CD14-positive monocyte (primary cell): ENCODE data around the gene PLOD2. TPM values are rescaled to one million over a fixed set of nuclear protein-coding genes. Genes with fewer than 3 reads are reported as not detected.

Experiments
- DNase-seq, 3 donors: peaks; one replicate each; pipeline ENCODE4 v3.0.0-alpha.2; 2011 to 2022
- H2AFZ ChIP-seq: 2 replicates; pipeline ENCODE4 v1.6.0; 2012; ENCODE audit warnings: mild to moderate bottlenecking, low read depth, low read length, inconsistent platforms; ENCODE audit not compliant: insufficient read depth, poor library complexity, severe bottlenecking
- H3K27ac ChIP-seq, 2 donors: 1 replicate in 1 of 2; 2 replicates in 1 of 2; pipeline ENCODE4 v1.5.1; 2012 to 2013; ENCODE audit warnings: low read length in 2 of 2, control low read depth in 1 of 2, inconsistent platforms in 1 of 2, low read depth in 1 of 2, mild to moderate bottlenecking in 1 of 2
- H3K27me3 ChIP-seq, 2 donors: one replicate each; pipeline versions ENCODE4 v1.6.0 to v1.6.1; 2011 to 2013; ENCODE audit warnings: low read length in 2 of 2; ENCODE audit not compliant: control insufficient read depth in 2 of 2, insufficient read depth in 2 of 2
- H3K36me3 ChIP-seq, 2 donors: replicated peaks in 1 of 2; 1 replicate in 1 of 2; 2 replicates in 1 of 2; pipeline versions ENCODE4 v1.5.1 to v1.6.1; 2012 to 2013; ENCODE audit warnings: low read length in 2 of 2, control low read depth in 1 of 2, inconsistent platforms in 1 of 2, mild to moderate bottlenecking in 1 of 2; ENCODE audit not compliant: insufficient read depth in 2 of 2, control insufficient read depth in 1 of 2
- H3K4me1 ChIP-seq, 2 donors: 1 replicate in 1 of 2; 2 replicates in 1 of 2; pipeline versions ENCODE4 v1.5.1 to v1.6.1; 2012 to 2013; ENCODE audit warnings: low read length in 2 of 2, control low read depth in 1 of 2, inconsistent platforms in 1 of 2, mild to moderate bottlenecking in 1 of 2, moderate library complexity in 1 of 2; ENCODE audit not compliant: insufficient read depth in 2 of 2, control insufficient read depth in 1 of 2
- H3K4me2 ChIP-seq: replicated peaks from 2 replicates; pipeline ENCODE3; 2012; ENCODE audit warnings: low read length, moderate library complexity, mild to moderate bottlenecking; ENCODE audit not compliant: poor library complexity, severe bottlenecking; ENCODE audit errors: extremely low read depth
- H3K4me3 ChIP-seq, 3 experiments: fragments of 200-600 bp in 1 of 3; sonication (generic) in 1 of 3; replicated peaks in 1 of 3; 1 replicate in 2 of 3; 2 replicates in 1 of 3; pipeline ENCODE4 v1.5.1; 2011 to 2013; ENCODE audit warnings: low read length in 3 of 3, mild to moderate bottlenecking in 3 of 3, control low read depth in 2 of 3, low read depth in 2 of 3, inconsistent platforms in 1 of 3, moderate library complexity in 1 of 3
- H3K79me2 ChIP-seq: 2 replicates; pipeline ENCODE4 v1.6.0; 2012; ENCODE audit warnings: mild to moderate bottlenecking, control low read depth, inconsistent platforms, low read length, moderate library complexity; ENCODE audit not compliant: insufficient read depth
- H3K9ac ChIP-seq: 2 replicates; pipeline ENCODE4 v1.6.0; 2017; ENCODE audit warnings: low read length, mild to moderate bottlenecking; ENCODE audit not compliant: insufficient read depth, poor library complexity, severe bottlenecking
- H3K9me3 ChIP-seq, 2 donors: replicated peaks in 1 of 2; 1 replicate in 1 of 2; 2 replicates in 1 of 2; pipeline versions ENCODE4 v1.5.1 to v1.6.1; 2012 to 2013; ENCODE audit warnings: low read length in 2 of 2, control low read depth in 1 of 2; ENCODE audit not compliant: control insufficient read depth in 1 of 2, insufficient read depth in 1 of 2
- H4K20me1 ChIP-seq: 2 replicates; pipeline ENCODE4 v1.6.0; 2012; ENCODE audit warnings: mild to moderate bottlenecking, low read length, control low read depth, moderate library complexity; ENCODE audit not compliant: insufficient read depth
- H3K27ac Mint-ChIP-seq, 7 donors: one replicate each; pipeline ENCODE4 v1.8.0; 2020; ENCODE audit warnings: mild to moderate bottlenecking in 7 of 7, mixed read lengths in 7 of 7, moderate library complexity in 6 of 7, inconsistent platforms in 2 of 7
- H3K27me3 Mint-ChIP-seq, 3 donors: one replicate each; pipeline ENCODE4 v1.8.0; 2021 to 2022; ENCODE audit warnings: low read depth in 3 of 3, mild to moderate bottlenecking in 3 of 3, mixed read lengths in 3 of 3, moderate library complexity in 3 of 3, inconsistent platforms in 1 of 3
- H3K36me3 Mint-ChIP-seq, 2 donors: one replicate each; pipeline ENCODE4 v1.8.0; 2020; ENCODE audit warnings: mixed read lengths in 2 of 2, inconsistent platforms in 1 of 2, mild to moderate bottlenecking in 1 of 2
- H3K4me1 Mint-ChIP-seq: one replicate; pipeline ENCODE4 v1.8.0; 2020; ENCODE audit warnings: mild to moderate bottlenecking, mixed read lengths
- H3K4me3 Mint-ChIP-seq, 2 donors: one replicate each; pipeline ENCODE4 v1.8.0; 2020; ENCODE audit warnings: mild to moderate bottlenecking in 2 of 2, mixed read lengths in 2 of 2, moderate library complexity in 1 of 2
- H3K9me3 Mint-ChIP-seq, 7 donors: one replicate each; pipeline ENCODE4 v1.8.0; 2020 to 2022; ENCODE audit warnings: mixed read lengths in 7 of 7, mild to moderate bottlenecking in 6 of 7, moderate library complexity in 6 of 7, inconsistent platforms in 2 of 7
- CTCF ChIP-seq: fragments of 200-600 bp; IDR thresholded peaks from one replicate; pipeline ENCODE4 v1.8.0; 2022; ENCODE audit warnings: antibody characterized with exemption, mild to moderate bottlenecking
- intact Hi-C, 2 donors: fragments of 100-400 bp; cut with micrococcal nuclease; formaldehyde crosslinking; loops; one replicate each; pipeline versions ENCODE4 v1.15.0 to v1.15.1; 2023
- polyA plus RNA-seq, 3 donors: library from polyadenylated mRNA; depleted of rRNA in 1 of 3; unstranded in 2 of 3; stranded (reverse) in 1 of 3; fragments of 300-500 nt in 2 of 3; fragments of >200 nt in 1 of 3; fragmentation: Illumina TruSeq in 2 of 3; gene quantifications; 1 replicate in 2 of 3; 2 replicates in 1 of 3; pipeline ENCODE4 v1.2.3, GENCODE V29; 2012 to 2021

The PLOD2 gene
- polyA plus RNA-seq, 3 donors: not detected

- intact Hi-C loops: no loop called here
- no peaks in the 10 kb centered on the region for H4K20me1 ChIP-seq
- no peak for TF ChIP-seq CTCF
- Mint-ChIP-seq H3K4me1 (no peaks in the 10 kb centered on the region), H3K27ac (no peak overlapping the region), H3K36me3 (no peaks in the 10 kb centered on the region), H3K9me3 (peaks cover 2 to 14% (median 7%) of the 10 kb centered on the region in 7 donors), H3K4me3 (no peak overlapping the region), H3K27me3 (no peaks in the 10 kb centered on the region)
- H3K9ac ChIP-seq: no peak overlapping the region
- no peak for DNase-seq
- H3K4me3 ChIP-seq: no peak overlapping the region
- peaks cover 0 to 13% of the 10 kb centered on the region in 2 donors for H3K9me3 ChIP-seq
- no peak overlapping the region for H3K4me2 ChIP-seq
- H3K36me3 ChIP-seq: no peaks in the 10 kb centered on the region
- H3K27ac ChIP-seq: no peak overlapping the region
- H3K27me3 ChIP-seq: no peaks in the 10 kb centered on the region
- H3K4me1 ChIP-seq: no peaks in the 10 kb centered on the region
- H2AFZ ChIP-seq: no peak overlapping the region
- no peaks in the 10 kb centered on the region for H3K79me2 ChIP-seq
Observed at GRCh38 chr3:146044046-146044445, 116.9 kb downstream of the PLOD2 start.

GRCh38 chr3:146040630-146041029 is 120.4 kb downstream of the PLOD2 start:
- no peaks in the 10 kb centered on the region for H3K79me2 ChIP-seq
- no peaks in the 10 kb centered on the region for H3K36me3 ChIP-seq
- DNase-seq: no peak
- Mint-ChIP-seq H3K27me3 (no peaks in the 10 kb centered on the region), H3K4me3 (no peak overlapping the region), H3K4me1 (no peaks in the 10 kb centered on the region), H3K9me3 (peaks cover 2 to 15% (median 7%) of the 10 kb centered on the region in 7 donors), H3K36me3 (no peaks in the 10 kb centered on the region), H3K27ac (no peak overlapping the region)
- no peak overlapping the region for H3K4me2 ChIP-seq
- no peak overlapping the region for H3K4me3 ChIP-seq
- H3K9me3 ChIP-seq: peaks cover 0 to 11% of the 10 kb centered on the region in 2 donors
- no peaks in the 10 kb centered on the region for H4K20me1 ChIP-seq
- intact Hi-C loops: no loop called here
- TF ChIP-seq CTCF: no peak
- no peak overlapping the region for H3K9ac ChIP-seq
- H3K4me1 ChIP-seq: no peaks in the 10 kb centered on the region
- H3K27ac ChIP-seq: no peak overlapping the region
- H2AFZ ChIP-seq: no peak overlapping the region
- no peaks in the 10 kb centered on the region for H3K27me3 ChIP-seq
